Activated CD8-positive, alpha-beta memory T cell treated with anti-CD3 and anti-CD28 coated beads, Interleukin-2, amount 50 U/mL, for 24 hours (primary cell): ENCODE measurements around the gene RPS6KA5.
"Not testable (repeated sequence)": the region's sequence is repeated elsewhere in the genome, so short reads cannot be mapped to it uniquely, and the experiment has no call there.

Experiments
- DNase-seq: peaks from one replicate; pipeline ENCODE4 v3.0.0-alpha.2; 2020; ENCODE audit errors: extremely low read depth

RPS6KA5 gene

DNA sequence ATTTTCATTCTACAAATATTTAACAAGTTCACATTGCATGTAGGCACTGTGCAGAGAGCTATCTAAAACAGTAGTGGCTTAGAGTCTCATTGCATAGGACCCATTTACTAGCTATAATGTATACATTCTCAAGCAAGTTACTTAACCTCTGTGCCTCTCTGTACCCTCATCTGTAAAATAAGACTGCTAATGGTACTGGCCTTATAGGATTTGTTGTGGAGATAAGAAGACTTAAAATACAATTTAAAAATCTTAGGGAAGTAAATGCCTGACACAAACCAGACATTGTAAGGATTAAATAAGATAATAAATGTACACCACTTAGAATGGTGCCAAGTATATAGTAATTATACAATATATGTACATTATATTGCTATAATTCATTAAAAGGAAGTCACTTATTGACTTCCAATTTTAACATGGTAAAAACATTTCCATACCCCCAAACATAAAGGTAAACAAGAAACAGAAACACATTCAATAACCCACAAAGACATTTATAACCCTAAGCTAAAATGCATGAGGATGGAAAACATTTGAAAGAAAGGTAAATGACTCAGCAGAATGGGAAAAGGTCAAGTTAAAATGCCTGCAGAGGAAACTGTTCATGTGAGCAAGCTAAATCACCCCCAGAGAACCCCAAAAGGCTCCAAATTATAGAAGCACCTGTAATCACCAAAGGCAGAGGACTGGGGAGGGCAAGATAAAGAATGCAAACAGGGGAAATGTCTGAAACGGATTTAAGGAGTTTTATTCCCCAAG, 30.8 kb downstream of the RPS6KA5 start:
- no peak for DNase-seq

DNA sequence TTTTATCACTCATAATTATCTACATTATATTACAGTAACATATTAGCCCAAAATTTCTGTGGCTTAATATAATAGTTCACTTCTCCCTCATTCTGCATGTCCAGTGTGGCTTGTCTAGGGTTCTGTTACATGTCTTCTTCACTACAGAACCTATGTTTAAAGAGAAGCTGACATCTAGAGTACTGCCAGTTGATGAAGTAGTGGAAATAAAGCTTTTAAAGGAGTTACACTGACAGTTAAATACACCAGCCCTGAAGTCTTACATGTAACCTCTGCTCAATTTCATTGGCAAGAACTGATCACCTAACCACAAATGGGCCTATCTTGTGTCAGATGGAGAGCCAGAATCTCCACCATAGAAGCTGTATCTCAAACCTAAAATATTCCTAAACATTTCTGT, 32.9 kb downstream of the RPS6KA5 start:
- no peak for DNase-seq

DNA sequence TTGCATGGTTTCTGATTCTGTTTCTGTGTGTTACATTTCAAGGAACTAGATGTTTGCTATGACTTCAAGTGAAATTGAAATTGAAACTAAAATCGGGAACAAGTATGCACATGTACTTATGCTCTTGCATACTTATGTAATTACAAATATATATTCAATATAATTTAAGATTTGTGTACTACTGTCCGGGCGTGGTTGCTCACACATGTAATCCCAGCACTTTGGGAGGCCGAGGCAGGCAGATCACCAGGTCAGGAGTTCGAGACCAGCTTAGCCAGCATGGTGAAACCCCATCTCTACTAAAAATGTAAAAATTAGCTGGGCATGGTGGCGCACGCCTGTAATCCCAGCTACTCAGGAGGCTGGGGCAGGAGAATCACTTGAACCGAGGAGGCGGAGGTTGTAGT, 37.8 kb downstream of the RPS6KA5 start:
- not testable (repeated sequence) for DNase-seq

DNA sequence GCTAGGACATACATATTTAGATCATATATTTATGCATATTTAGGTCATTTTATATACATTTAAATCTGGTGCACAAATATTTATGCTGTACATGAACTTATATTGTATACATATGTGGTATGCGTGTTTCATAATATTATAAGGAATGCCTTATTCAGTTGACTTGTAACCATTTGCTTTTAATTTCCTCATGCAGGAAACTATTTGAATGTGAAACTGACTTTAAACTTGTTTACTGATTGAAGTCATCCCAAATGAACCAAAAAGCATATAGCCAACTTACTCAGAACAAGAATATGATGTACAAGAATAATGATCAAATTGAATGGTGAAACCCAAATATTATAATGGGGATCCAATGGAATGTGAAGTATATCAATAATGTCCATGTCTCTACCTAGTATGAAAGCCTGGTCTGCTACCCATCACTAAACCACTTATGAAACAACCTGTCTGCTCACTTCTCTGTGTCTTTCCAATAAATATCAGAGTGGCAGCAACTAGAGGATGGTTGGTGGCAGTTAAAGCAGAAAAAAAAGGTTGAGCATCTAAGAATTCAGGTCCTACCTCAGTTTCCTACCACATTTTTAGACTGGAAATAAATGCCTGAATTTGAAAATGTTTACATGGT, 38.3 kb downstream of the RPS6KA5 start:
- no peak for DNase-seq

DNA sequence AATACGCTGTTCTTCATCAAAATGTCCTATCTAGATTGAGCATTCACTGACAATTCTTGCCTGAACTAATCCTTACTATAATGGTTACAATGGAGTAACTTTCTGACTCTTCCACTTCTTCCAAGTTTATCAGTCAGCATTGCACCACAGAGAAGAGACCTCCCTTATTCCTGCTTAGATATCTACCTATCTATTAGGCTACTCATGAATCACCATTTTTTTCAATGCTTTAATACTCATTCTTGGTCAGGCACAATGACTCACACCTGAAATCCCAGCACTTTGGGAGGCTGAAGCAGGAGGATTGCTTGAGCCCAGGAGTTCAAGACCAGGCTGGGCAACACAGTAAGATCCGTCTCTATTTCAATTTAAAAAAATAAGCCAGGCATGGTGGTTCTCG, 39.3 kb downstream of the RPS6KA5 start:
- no peak for DNase-seq

DNA sequence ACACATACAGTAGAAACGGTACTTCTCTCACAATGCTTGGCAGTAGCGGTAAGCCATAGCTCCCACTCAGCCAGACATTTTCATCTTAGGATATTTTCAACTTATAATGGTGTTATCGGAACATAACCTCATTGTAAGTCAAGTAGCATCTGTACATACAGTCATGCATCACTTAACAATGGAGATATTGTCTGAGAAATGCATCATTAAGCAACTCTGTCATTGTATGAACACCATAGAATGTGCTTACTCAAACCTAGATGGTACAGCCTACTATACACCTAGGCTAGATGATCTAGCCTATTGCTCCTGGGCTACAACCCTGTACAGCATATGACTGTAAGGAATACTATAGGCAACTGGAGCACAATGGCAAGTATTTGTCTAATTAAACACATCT, 40.8 kb downstream of the RPS6KA5 start:
- DNase-seq = no peak

DNA sequence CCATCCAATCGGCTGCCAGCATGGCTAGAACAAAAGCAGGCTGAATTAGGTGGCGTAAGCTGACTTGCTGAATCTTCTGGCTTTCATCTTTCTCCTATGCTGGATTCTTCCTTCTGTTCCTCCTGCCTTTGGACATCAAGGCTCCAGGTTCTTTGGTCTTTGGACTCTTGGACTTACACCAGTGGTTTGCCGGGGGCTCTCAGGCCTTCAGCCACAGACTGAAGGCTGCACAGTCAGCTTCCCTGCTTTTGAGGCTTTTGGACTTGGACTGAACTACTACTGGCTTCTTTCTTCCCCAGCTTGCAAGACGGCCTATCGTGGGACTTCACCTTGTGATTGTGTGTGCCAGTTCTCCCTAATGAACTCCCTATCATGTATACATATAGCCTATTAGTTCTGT, 42.0 kb downstream of the RPS6KA5 start:
- no peak for DNase-seq

DNA sequence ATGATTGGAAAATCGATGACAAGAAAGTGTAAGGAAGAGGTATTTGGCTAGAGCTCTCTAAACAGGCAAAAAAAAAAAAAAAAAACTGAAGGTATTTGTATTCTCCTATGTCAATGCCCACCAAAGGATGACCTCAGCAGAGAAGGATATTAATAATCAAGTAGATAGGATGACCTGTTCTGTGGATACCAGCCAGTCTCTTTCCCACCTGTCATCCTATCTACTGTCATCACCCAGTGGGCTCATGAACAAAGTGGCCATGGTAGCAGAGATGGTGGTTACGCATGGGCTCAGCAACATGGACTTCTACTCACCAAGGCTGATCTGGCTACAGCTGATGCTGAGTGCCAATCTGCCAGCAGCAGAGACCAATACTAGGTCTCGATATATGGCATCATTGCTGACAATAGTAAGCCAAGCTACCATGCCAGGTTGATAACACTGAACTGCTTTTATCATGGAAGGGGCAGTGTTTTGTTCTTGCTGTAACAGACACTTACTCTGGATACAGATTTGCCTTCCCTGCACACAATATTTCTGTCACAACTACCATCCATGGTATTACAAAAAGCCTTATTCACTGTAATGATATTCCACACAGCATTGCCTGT, 43.5 kb downstream of the RPS6KA5 start:
- no peak for DNase-seq

DNA sequence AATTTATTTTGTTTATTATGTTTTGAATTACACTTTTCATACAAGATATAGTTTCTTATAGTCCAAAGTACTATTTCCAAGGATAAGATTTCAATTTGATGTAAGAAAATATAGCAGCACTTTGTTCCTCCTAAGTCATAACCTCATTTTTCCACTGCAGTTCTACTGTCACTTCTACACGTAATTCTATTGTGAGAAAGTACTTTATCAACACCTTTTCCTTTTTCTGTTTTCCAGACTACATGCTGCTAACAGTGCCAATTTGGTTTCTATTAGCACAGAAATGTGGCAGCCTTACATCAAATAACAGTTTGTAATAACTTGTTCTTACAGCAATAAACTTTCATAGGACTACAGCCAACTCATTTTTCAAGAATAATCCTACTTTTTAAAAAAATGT, 45.0 kb downstream of the RPS6KA5 start:
- no peak for DNase-seq

DNA sequence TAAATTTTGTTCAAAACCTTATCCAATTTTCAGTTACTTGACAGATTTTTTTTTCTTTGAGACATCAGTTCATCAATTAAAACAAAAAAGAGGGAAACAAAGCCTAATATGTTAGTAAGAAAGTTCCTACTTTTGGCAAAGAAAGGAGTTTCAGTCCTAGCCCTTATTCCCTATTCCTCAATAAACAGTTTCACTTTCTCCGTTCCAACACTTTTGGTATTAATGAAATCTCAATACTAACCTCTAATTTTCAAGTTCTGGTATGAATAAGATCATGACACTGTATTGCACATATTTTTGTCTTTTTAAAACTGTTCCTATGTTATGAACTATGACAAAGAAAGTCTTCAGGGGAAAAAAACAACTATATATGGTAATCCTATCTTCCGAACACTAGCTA, 48.4 kb downstream of the RPS6KA5 start:
- no peak for DNase-seq

DNA sequence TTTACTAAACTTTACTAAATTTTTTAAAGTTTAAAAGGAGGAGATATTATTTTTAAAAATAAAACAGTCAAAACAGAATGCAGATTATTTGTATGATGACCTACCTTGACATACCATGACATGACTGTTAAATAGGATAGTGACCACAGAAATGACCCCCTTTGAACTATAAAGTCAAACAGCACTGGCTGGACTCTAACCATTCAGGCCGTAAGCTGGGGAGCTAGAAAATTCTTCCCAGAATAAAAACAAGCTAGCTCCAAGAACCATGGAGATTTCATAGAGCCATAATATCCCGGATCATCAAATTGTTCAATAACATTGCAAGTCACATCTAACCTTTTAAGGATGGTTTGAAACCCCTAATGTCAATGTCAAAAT, 50.3 kb downstream of the RPS6KA5 start:
- no peak for DNase-seq

DNA sequence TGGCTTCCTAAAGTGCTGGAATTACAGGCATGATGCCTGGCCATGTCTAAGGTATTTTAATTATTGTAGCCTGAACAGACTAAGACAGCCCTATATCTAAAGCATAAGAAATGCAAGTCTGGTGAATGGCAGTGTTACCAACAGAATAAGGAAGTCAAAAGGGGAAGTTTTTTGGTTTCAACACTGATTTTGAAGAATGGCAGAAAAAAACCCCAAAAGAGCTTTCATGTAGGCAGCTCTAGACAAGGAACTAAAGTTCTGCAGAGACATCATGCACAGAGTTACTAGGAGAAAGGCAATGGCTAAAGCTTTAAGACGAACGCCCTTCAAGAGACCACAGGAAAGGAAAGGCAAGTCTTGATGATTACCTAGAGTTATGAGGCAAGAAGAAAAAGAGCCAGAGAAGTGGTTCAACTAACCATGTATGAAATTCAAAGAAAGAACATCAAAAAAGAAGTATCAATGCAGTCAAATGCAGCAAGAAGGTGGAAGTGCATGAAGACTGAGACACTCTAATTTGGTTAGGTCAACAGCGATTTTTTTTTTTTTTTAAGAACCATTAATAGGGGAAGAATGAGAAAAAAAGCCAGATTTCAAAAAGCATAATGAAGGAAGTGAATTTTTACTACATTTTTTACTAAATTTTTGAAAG, 50.8 kb downstream of the RPS6KA5 start:
- DNase-seq = no peak

DNA sequence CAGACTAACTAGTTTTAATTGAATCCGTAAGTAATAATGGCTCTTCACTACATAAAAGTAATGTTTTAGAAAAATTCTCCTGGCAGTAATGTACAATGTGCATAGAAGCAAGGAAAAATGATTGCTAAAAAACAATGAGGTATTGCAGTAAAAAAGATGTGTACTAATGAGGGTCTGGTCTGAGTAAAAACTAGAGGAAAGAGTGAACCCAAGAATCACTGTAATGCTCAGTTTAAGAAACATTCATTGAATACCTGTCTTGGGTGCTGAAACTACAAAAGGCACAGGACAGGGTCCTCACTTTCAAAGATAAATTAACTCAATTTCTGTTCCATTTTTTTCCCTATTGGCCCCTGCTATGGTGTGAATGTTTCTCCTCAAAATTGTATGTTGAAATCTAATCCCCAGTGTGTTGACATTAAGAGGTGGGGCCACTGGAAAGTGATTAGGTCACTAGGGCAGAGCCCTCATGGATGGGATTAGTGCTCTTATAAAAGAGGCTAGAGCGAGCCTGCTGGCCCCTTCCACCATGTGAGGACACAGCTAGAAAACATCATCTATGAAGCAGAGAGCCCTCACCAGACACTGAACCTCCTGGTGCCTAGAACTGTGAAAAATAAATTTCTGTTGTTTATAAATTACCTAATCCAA, 51.6 kb downstream of the RPS6KA5 start:
- no peak for DNase-seq

DNA sequence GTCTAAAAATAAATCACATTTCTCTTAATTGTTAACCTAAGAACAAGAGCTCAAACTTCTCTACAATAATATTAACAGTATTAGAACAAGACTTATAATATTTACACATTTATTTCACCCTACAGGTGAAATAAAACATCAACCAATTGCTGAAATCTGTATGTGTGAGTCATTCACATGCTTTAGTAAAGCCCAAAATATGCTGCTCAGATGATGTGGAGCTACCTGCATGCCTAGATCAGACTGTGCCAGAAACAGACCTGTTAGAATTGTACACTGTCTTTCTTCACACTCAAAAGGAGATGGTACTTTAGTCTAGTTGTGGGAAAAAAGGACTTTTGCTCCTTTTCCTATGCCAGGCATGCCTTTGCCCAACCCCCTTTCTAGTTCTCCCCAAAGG, 54.7 kb downstream of the RPS6KA5 start:
- no peak for DNase-seq

DNA sequence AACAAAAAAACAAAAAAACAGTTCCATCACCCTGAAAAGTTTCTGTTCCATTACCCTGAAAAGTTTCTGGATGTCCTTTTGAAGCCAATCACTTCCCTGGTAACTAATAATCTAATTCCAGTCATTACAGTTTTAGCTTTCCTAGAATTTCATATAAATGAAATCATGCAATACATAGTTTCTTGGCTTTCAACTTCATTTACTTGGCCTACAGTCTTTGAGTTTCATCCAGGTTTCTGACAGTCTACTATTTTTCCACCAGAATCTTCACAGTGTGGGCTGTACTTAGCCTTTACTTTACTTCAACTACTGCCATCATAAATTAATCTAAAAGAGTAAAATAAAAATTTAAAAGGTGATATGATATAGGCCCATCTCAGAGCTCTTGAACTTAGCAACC, 55.5 kb downstream of the RPS6KA5 start:
- DNase-seq = no peak

DNA sequence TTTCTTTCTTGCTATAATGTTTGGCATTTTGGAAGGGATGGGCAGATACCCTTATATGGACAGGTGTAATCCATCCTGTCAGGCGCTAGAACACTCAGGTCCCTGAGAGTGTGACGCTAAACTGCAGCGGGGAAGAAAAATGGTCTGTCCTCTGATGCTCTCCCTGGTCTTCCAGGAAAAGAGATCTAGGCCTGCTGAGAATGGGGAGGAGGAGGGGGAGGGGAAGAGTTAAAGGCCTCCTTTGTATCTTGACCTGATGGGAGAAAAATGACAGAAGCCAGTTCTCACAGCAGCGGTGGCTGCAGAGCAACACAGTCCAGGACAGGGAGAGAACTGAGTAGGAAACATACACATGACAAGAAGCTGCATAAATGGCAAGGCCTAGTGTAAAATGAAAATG, 61.1 kb downstream of the RPS6KA5 start:
- DNase-seq = no peak

DNA sequence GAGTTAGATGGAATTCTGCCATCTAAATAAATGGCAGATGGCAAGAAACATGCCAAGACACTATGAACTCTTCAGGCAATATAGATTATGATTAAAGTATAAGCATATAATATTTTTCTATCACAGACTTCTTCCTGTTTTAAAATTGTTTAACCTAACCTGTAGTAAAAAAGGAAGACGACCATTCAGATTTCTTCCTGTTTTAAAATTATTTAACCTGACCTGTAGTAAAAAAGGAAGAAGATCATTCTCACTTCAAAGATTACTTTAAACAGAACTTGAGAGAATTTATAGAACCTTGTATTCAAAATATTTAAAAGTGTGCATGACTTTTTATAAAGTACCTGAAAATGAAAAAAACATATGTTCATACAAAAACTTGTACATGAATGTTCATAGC, 63.5 kb downstream of the RPS6KA5 start:
- no peak for DNase-seq

DNA sequence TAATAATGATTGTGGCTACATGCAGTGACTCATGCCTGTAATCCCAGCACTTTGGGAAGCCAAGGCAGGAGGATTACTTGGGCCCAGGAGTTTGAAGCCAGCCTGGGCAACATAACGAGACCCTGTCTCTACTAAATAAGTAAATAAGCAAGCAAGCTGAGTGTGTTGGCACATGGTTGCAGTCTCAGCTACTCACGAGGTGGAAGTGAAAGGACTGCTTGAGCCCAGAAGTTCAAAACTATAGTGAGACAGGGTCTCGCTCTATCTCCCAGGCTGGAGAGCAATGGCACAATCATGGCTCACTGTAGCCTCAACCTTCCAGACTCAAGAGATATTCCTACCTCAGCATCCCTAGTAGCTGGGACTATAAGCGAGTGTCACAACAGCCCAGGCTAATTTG, 64.7 kb downstream of the RPS6KA5 start:
- DNase-seq = no peak

DNA sequence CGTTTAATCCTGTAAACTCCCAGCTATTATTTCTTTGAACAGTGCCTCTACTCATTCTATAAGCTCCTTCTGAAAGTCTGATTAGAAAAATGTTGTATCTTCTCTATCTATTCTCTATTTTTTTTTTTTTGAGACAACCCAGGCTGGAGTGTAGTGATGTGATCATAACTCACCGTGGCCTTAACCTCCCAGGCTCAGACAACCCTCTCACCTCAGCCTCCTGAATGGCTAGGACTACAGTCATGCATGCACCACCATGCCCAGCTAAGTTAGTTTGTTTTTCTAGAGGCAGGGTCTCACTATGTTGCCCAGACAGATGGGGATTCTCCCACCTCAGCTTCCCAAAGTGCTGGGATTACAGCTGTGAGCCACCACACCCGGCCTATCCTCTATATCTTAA, 66.6 kb downstream of the RPS6KA5 start:
- no peak for DNase-seq

DNA sequence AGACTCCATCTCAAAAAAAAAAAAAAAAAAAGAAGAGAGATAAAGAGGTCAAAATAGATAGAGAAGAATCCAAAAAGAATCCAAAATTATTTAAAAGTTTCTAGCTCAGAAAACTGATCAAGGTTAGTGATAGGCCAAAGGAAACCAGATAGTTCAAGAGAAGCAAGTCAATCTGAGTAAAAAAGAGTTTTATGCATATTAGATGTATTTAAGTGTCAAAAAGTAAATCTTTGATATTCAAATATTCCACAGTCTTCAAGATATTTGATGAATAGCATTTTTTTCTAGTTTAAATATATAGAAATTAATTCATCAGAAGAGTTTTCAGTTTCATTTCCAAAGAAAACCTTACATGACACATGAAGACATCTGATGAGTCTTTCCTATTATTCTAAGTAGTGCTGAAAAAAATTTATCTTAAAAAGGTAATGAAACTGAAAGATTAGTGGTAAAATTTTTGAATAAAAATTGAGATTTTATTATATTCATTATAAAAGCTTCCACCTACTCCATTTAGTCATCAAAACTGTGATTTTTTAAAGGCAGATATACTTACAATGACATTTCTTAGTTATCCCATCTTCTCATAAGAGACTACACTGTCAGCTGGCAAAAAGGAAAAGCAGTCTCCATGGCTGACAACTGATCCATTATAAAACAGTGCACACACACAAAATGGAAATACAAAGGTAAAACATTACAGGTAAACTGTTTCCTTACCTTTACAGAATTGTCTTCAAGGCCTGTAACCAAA, 68.6 kb downstream of the RPS6KA5 start:
- no peak for DNase-seq

DNA sequence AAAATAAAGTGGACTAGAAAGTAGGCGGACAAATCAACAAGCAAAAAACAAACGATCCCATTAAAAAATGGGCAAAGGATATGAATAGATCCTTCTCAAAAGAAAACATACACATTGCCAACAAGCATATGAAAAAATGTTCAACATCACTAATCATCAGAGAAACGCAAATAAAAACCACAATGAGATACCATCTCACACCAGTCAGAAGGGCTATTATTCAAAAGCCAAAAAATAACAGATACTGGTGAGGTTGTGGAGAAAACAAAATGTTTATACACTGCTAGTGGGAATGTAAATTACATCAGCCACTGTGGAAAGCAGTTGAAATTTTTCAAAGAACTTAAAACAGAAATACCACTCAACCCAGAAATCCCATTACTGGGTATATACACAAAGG, 70.3 kb downstream of the RPS6KA5 start:
- DNase-seq = no peak

DNA sequence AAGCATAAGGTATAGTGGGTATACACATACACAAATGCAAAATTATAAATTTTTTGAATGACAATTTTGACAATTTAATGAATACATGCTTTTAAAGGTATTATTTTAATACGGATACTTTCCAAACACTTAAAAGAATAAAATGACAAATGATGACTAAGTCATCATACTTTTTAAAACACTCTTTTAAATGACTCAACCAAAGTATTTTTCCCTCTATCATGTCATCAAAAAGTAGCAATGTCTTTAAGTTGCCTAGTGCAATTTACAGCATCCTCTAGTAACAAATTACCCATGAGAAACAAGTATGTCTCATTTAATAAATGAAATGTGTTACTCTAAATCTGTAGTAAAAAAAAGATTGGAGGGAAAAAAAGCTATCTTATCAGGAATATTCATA, 73.3 kb downstream of the RPS6KA5 start:
- DNase-seq = no peak
